Measurements from ENCODE around the gene PDCD1.

The PDCD1 gene

DNA sequence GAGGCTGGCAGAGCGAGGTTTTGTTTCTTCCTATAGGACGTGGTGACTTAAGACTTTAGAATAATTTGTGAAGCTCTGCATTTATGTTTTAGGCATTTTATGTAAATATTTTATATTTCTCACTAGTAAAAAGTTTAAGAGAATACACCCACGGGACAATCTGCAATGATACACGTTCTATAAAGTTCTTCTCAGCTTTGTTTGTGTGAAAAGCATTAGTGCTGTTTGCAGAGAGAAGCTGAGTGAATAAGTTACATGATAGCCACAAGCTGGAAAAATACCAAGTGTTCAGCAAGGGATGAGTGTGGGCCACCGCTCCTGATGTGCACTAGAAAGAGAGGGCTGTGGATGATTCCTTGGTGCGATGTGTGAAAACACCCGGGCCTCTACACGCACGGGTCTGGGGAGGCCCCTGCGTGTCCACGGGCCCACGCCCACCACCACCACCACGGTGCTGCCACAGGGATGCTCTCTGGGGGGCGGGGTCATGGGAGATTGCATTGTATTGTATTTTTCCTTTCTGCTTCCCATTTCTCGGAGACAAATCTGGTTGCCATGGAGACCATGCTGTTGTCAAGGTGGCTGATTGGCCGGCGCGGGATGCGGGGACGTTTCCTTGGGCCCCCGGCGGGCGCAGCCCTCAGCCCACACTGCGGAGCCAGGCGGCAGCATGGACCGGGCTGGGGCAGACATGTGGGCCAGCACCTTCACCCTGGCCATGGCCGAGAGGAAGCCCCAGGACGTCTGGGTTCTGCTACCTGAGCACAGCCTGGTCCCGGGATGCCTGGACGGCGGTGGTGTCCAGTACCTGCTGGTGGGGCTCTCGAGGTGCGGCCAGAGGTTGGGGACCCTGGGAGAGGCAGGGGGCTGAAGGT, 10.6 kb upstream of the PDCD1 start, which contains the start of gene RTP5:
Gene RTP5, plus strand, starts transcription at position 643 of the 875 bp plus-strand sequence. Its CDS starts 28 bp downstream, at position 671.
- WGBS = 90% methylated on average over 31 of the region's 33 CpGs
- H2BK5ac ChIP-seq (ENCODE audit: low read depth, low read length, poor library complexity, severe bottlenecking) = no peak within 1 kb of the TSS
- no peak within 1 kb of the TSS for H3K18ac ChIP-seq (ENCODE audit: low read depth in 1 of 2, low read length in 2 of 2)
- no peak within 1 kb of the TSS for H3K4me2 ChIP-seq (ENCODE audit: low read length, poor library complexity, severe bottlenecking)
- H4K8ac ChIP-seq (ENCODE audit: low read length) = no peak within 1 kb of the TSS
- H3K23ac ChIP-seq (ENCODE audit: low read length in 2 of 2) = no peak within 1 kb of the TSS
- no peaks in the 10 kb centered on the region for H3K9me3 ChIP-seq (ENCODE audit: control insufficient read depth, low read length)
- H3K4me3 ChIP-seq (ENCODE audit: insufficient read depth in 1 of 2, low read depth in 1 of 2, low read length in 2 of 2) = no peak within 1 kb of the TSS
- no peak within 1 kb of the TSS for H4K91ac ChIP-seq (ENCODE audit: low read length)
- no peak within 1 kb of the TSS for H2BK12ac ChIP-seq (ENCODE audit: low read length in 2 of 2)
- H3K27ac ChIP-seq (ENCODE audit: low read length, poor library complexity, severe bottlenecking) = no peak within 1 kb of the TSS
- H2AK5ac ChIP-seq (ENCODE audit: low read length, severe bottlenecking) = no peak within 1 kb of the TSS
- H3K4me1 ChIP-seq (ENCODE audit: control insufficient read depth, insufficient read depth, low read depth, low read length) = peaks cover 13% of the 10 kb centered on the region
- no peaks in the 10 kb centered on the region for H3K79me1 ChIP-seq (replicated peaks; ENCODE audit: low read length, poor library complexity, severe bottlenecking)
- peaks cover 32 to 74% of the 10 kb centered on the region in 2 experiments for H3K27me3 ChIP-seq (ENCODE audit: control insufficient read depth in 1 of 2, insufficient read depth in 1 of 2, low read length in 2 of 2)
- no peak within 1 kb of the TSS for H2AFZ ChIP-seq (ENCODE audit: low read depth, low read length)
- H3K4ac ChIP-seq (ENCODE audit: low read depth in 1 of 2, low read length in 2 of 2) = no peak within 1 kb of the TSS
- H2BK120ac ChIP-seq (ENCODE audit: low read depth, low read length) = no peak within 1 kb of the TSS
- H3K36me3 ChIP-seq (ENCODE audit: control insufficient read depth in 1 of 2, insufficient read depth in 2 of 2, low read depth in 1 of 2, low read length in 2 of 2) = no peaks in the 10 kb centered on the region
- no peak within 1 kb of the TSS for H2BK15ac ChIP-seq (ENCODE audit: low read depth, poor library complexity, severe bottlenecking)
- no peak within 1 kb of the TSS for H3K14ac ChIP-seq (ENCODE audit: low read length in 2 of 2)
- H3K9ac ChIP-seq (ENCODE audit: low read length) = no peak within 1 kb of the TSS
- DNase-seq = no peak

DNA sequence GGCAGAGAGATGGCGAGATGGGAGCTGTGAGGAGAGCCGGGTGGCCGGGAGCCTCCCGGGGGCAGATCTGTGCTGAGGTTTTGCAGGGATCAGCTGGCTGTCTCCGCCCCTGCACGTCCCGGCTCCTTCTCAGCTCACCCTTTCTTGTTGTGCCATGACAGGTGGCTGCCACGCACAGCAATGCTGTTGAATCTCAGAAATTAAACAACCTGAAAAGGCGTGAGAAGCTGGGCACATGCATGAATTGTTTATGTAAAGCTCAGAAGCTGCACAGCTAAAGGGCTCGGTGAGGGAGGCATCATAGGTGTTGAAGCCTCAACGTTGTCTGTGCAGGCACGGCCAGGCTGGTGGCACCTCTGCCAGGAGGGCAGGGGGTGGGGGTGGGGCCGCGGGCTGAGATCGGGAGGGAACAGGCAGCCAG, 10.0 kb upstream of the PDCD1 start:
- Histone ChIP-seq H3K4me3 (ENCODE audit: insufficient read depth in 1 of 2, low read depth in 1 of 2, low read length in 2 of 2) (no peak overlapping the region), H3K4me1 (ENCODE audit: control insufficient read depth, insufficient read depth, low read depth, low read length) (peaks cover 13% of the 10 kb centered on the region)

DNA sequence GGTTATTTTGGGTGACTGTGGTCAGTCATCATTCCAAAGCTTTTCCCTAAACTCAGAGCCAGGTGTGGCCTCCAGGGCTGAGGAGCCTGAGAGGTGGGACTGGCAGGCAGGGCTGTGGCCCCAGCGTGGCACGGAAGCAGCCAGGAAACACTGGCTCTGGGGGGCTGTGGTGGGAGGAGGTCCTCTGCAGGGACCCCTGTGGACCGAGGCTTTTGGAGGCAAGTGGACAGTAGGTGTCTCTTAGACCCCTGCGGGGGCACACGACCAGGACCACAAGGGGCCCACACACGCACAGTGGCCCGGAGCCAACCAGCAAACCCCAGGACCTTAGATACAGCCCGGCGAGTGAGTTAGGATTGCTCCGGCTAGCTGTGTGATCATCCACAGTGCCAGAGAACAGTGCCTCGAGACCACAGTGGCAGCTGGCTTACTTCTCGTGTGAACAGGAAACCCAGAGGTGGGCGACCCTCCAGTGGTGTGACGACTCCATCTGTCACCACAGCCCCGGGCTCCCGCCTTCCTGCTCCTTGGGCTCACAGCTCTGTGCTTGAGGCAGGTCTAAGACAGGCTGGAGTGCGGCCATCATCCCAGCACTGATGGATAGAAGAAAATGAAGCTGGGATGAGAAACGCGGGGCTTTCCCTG, 9.2 kb upstream of the PDCD1 start:
- no peak overlapping the region for H2AK5ac ChIP-seq (ENCODE audit: low read length, severe bottlenecking)
- no peak overlapping the region for H3K9ac ChIP-seq (ENCODE audit: low read length)
- peaks cover 13% of the 10 kb centered on the region for H3K4me1 ChIP-seq (ENCODE audit: control insufficient read depth, insufficient read depth, low read depth, low read length)
- H3K4ac ChIP-seq (ENCODE audit: low read depth in 1 of 2, low read length in 2 of 2) = no peak overlapping the region
- no peak overlapping the region for H2BK12ac ChIP-seq (ENCODE audit: low read length in 2 of 2)
- peaks cover 34 to 87% of the 10 kb centered on the region in 2 experiments for H3K27me3 ChIP-seq (ENCODE audit: control insufficient read depth in 1 of 2, insufficient read depth in 1 of 2, low read length in 2 of 2)
- H3K79me1 ChIP-seq (replicated peaks; ENCODE audit: low read length, poor library complexity, severe bottlenecking) = no peaks in the 10 kb centered on the region
- H3K9me3 ChIP-seq (ENCODE audit: control insufficient read depth, low read length) = no peaks in the 10 kb centered on the region
- H3K18ac ChIP-seq (ENCODE audit: low read depth in 1 of 2, low read length in 2 of 2) = no peak overlapping the region
- H3K36me3 ChIP-seq (ENCODE audit: control insufficient read depth in 1 of 2, insufficient read depth in 2 of 2, low read depth in 1 of 2, low read length in 2 of 2) = no peaks in the 10 kb centered on the region
- no peak overlapping the region for H2AFZ ChIP-seq (ENCODE audit: low read depth, low read length)
- H3K4me3 ChIP-seq (ENCODE audit: insufficient read depth in 1 of 2, low read depth in 1 of 2, low read length in 2 of 2) = no peak overlapping the region
- H4K8ac ChIP-seq (ENCODE audit: low read length) = no peak overlapping the region
- no peak overlapping the region for H3K27ac ChIP-seq (ENCODE audit: low read length, poor library complexity, severe bottlenecking)
- WGBS = 79% methylated on average over 19 of the region's 19 CpGs
- H3K4me2 ChIP-seq (ENCODE audit: low read length, poor library complexity, severe bottlenecking) = no peak overlapping the region
- no peak overlapping the region for H2BK5ac ChIP-seq (ENCODE audit: low read depth, low read length, poor library complexity, severe bottlenecking)
- no peak overlapping the region for H2BK15ac ChIP-seq (ENCODE audit: low read depth, poor library complexity, severe bottlenecking)
- H2BK120ac ChIP-seq (ENCODE audit: low read depth, low read length) = no peak overlapping the region
- DNase-seq = no peak
- no peak overlapping the region for H3K23ac ChIP-seq (ENCODE audit: low read length in 2 of 2)
- H4K91ac ChIP-seq (ENCODE audit: low read length) = no peak overlapping the region
- H3K14ac ChIP-seq (ENCODE audit: low read length in 2 of 2) = no peak overlapping the region

More for the DNA sequence above, 10.0 kb upstream of the PDCD1 start:
- Histone ChIP-seq H3K4me2 (ENCODE audit: low read length, poor library complexity, severe bottlenecking) (no peak overlapping the region), H3K27ac (ENCODE audit: low read length, poor library complexity, severe bottlenecking) (no peak overlapping the region), H2AK5ac (ENCODE audit: low read length, severe bottlenecking) (no peak overlapping the region), H2BK12ac (ENCODE audit: low read length in 2 of 2) (no peak overlapping the region), H3K9me3 (ENCODE audit: control insufficient read depth, low read length) (no peaks in the 10 kb centered on the region), H2BK15ac (ENCODE audit: low read depth, poor library complexity, severe bottlenecking) (no peak overlapping the region), H3K14ac (ENCODE audit: low read length in 2 of 2) (no peak overlapping the region), H2BK5ac (ENCODE audit: low read depth, low read length, poor library complexity, severe bottlenecking) (no peak overlapping the region), H4K91ac (ENCODE audit: low read length) (no peak overlapping the region), H3K79me1 (replicated peaks; ENCODE audit: low read length, poor library complexity, severe bottlenecking) (no peaks in the 10 kb centered on the region), H3K9ac (ENCODE audit: low read length) (no peak overlapping the region), H2BK120ac (ENCODE audit: low read depth, low read length) (no peak overlapping the region), H3K23ac (ENCODE audit: low read length in 2 of 2) (no peak overlapping the region), H3K4ac (ENCODE audit: low read depth in 1 of 2, low read length in 2 of 2) (no peak overlapping the region), H2AFZ (ENCODE audit: low read depth, low read length) (no peak overlapping the region), H4K8ac (ENCODE audit: low read length) (no peak overlapping the region), H3K27me3 (ENCODE audit: control insufficient read depth in 1 of 2, insufficient read depth in 1 of 2, low read length in 2 of 2) (peaks cover 32 to 81% of the 10 kb centered on the region in 2 experiments), H3K18ac (ENCODE audit: low read depth in 1 of 2, low read length in 2 of 2) (no peak overlapping the region), H3K36me3 (ENCODE audit: control insufficient read depth in 1 of 2, insufficient read depth in 2 of 2, low read depth in 1 of 2, low read length in 2 of 2) (no peaks in the 10 kb centered on the region)
- 77% methylated on average over 14 of the region's 15 CpGs for WGBS
- DNase-seq = no peak

Measured in mesenchymal stem cell (in vitro differentiated cells and primary cell).